ENCODE data around the gene NISCH.
A peak's percentile ranks its signal among the peaks of the same experiment; 100 is the strongest.

NISCH gene

GRCh38 chr3:52531860-52532516 is 76.6 kb downstream of the NISCH start:
- TF ChIP-seq CTCF (IDR thresholded peaks at IDR 0.05; ENCODE audit: low read depth, low read length), result no peak
- DNase-seq (ENCODE audit: extremely low read depth, low read depth), result no peak

- DNase-seq (ENCODE audit: extremely low read depth, low read depth), result no peak
Observed at GRCh38 chr3:52532517-52532837, 77.1 kb downstream of the NISCH start.

GRCh38 chr3:52532838-52533622 is 77.6 kb downstream of the NISCH start:
- DNase-seq (ENCODE audit: extremely low read depth, low read depth), result no peak
- TF ChIP-seq CTCF (IDR thresholded peaks at IDR 0.05; ENCODE audit: low read depth, low read length), result no peak

More at GRCh38 chr3:52532517-52532837, 77.1 kb downstream of the NISCH start:
- TF ChIP-seq CTCF (IDR thresholded peaks at IDR 0.05; ENCODE audit: low read depth, low read length), result no peak

GRCh38 chr3:52533623-52534280 is 78.3 kb downstream of the NISCH start, which contains the start of gene NT5DC2:
Gene NT5DC2 (minus strand): TSS chr3:52533857. CDS start chr3:52533737, 120 bp downstream.
- peak; percentile 39 for DNase-seq (ENCODE audit: extremely low read depth, low read depth)
- peak; percentile 14 for TF ChIP-seq CTCF (IDR thresholded peaks at IDR 0.05; ENCODE audit: low read depth, low read length)

- no peak for DNase-seq (ENCODE audit: extremely low read depth, low read depth)
- TF ChIP-seq CTCF (IDR thresholded peaks at IDR 0.05; ENCODE audit: low read depth, low read length), result no peak
Observed at GRCh38 chr3:52534281-52535183, 79.1 kb downstream of the NISCH start.

- TF ChIP-seq CTCF (IDR thresholded peaks at IDR 0.05; ENCODE audit: low read depth, low read length), result no peak
- no peak for DNase-seq (ENCODE audit: extremely low read depth, low read depth)
Observed at GRCh38 chr3:52535411-52536111, 80.2 kb downstream of the NISCH start.

All from AG09319 (cell line).